Measurements from ENCODE around the gene ZIC1.

DNA sequence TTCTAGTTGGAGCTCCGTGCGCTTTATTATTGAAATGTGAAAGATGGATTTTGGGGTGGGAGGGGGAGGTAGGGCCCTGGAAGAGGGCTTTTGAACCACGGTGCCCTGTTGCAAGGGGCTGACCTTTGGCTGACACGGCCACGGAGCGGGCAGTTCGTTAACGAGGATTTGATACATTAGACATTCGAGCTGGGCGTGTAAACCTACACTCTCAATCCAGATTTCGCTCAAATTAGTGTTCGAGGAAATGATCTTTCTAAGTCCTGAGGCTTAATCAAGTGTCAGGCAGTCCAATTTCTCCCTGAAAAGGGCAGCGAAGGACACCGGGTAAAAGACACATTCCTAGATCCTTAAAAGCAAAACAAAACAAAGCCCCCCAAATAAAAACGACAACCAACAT lies 13.0 kb downstream of the ZIC1 start:
- TF ChIP-seq CTCF (IDR thresholded peaks at IDR 0.05; ENCODE audit: low read length) (no peak), EZH2 (optimal IDR thresholded peaks at IDR 0.05; ENCODE audit: low read depth, low read length) (no peak), EZH2phosphoT487 (IDR thresholded peaks at IDR 0.05; ENCODE audit: low read length) (no peak)

Data from MM.1S (cell line).